HepG2 (cell line): ENCODE results near the gene ADAM15. TPM values are rescaled to one million over a fixed set of nuclear protein-coding genes. Genes with fewer than 3 reads are reported as not detected.

Experiments used
- BRD4 ChIP-seq: sonication (generic); formaldehyde crosslinking; IDR thresholded peaks from 2 replicates; pipeline ENCODE4 v1.4.0; 2020; ENCODE audit warnings: missing genetic modification reagents
- FOXJ3 ChIP-seq: sonication (generic); formaldehyde crosslinking; IDR thresholded peaks from 2 replicates; pipeline ENCODE4 v1.4.0; 2020; ENCODE audit warnings: missing genetic modification reagents, mild to moderate bottlenecking, borderline replicate concordance
- HNRNPH1 ChIP-seq: fragments of 200-400 bp; formaldehyde crosslinking; optimal IDR thresholded peaks from 2 replicates; pipeline ENCODE3; 2017; ENCODE audit warnings: mild to moderate bottlenecking, low read depth, low read length
- HNRNPLL ChIP-seq: fragments of 200-400 bp; formaldehyde crosslinking; IDR thresholded peaks from 2 replicates; pipeline ENCODE4 v1.6.1; 2017; ENCODE audit warnings: mild to moderate bottlenecking, low read depth, low read length; ENCODE audit not compliant: poor library complexity, severe bottlenecking
- JUNB ChIP-seq: sonication (generic); formaldehyde crosslinking; IDR thresholded peaks from 2 replicates; pipeline ENCODE4 v1.8.0; 2022; ENCODE audit warnings: missing genetic modification reagents, mild to moderate bottlenecking, borderline replicate concordance
- KAT7 ChIP-seq: IDR thresholded peaks from 2 replicates; pipeline ENCODE4 v1.6.1; 2018; ENCODE audit warnings: borderline replicate concordance, missing compliant biosample characterization
- KDM3A ChIP-seq: IDR thresholded peaks from 2 replicates; pipeline ENCODE4 v1.6.1; 2018; ENCODE audit warnings: low read depth, missing compliant biosample characterization
- KMT2A ChIP-seq: sonication (generic); formaldehyde crosslinking; IDR thresholded peaks from 2 replicates; pipeline ENCODE4 v1.4.0; 2020; ENCODE audit warnings: missing genetic modification reagents
- MED8 ChIP-seq: sonication (generic); formaldehyde crosslinking; IDR thresholded peaks from 2 replicates; pipeline ENCODE4 v1.8.1; 2023; ENCODE audit warnings: mild to moderate bottlenecking, missing genetic modification reagents; ENCODE audit not compliant: insufficient replicate concordance
- NFKBIZ ChIP-seq: IDR thresholded peaks from 2 replicates; pipeline ENCODE4 v1.6.1; 2018; ENCODE audit warnings: missing genetic modification reagents, missing compliant biosample characterization
- SMC3 ChIP-seq: IDR thresholded peaks from 2 replicates; pipeline ENCODE4 v1.6.1; 2011; ENCODE audit warnings: low read length, improper control_type of control experiment
- XRCC5 ChIP-seq: fragments of 200-400 bp; formaldehyde crosslinking; optimal IDR thresholded peaks from 2 replicates; pipeline ENCODE3; 2017; ENCODE audit warnings: mild to moderate bottlenecking, low read length
- ZBTB7B ChIP-seq: sonication (generic); formaldehyde crosslinking; IDR thresholded peaks from 2 replicates; pipeline ENCODE4 v1.4.0; 2020; ENCODE audit warnings: missing genetic modification reagents
- ZNF34 ChIP-seq: sonication (generic); formaldehyde crosslinking; IDR thresholded peaks from 2 replicates; pipeline ENCODE4 v1.4.0; 2020; ENCODE audit warnings: mild to moderate bottlenecking, missing genetic modification reagents, borderline replicate concordance
- ZNF607 ChIP-seq: sonication (generic); formaldehyde crosslinking; IDR thresholded peaks from 2 replicates; pipeline ENCODE4 v1.5.1; 2020; ENCODE audit warnings: missing genetic modification reagents, mild to moderate bottlenecking, borderline replicate concordance
- ZNF768 ChIP-seq: sonication (generic); formaldehyde crosslinking; IDR thresholded peaks from 2 replicates; pipeline ENCODE4 v1.4.0; 2020; ENCODE audit warnings: missing genetic modification reagents
- ZZZ3 ChIP-seq: sonication (generic); formaldehyde crosslinking; IDR thresholded peaks from 2 replicates; pipeline ENCODE4 v1.4.0; 2020; ENCODE audit warnings: missing genetic modification reagents, mild to moderate bottlenecking, borderline replicate concordance
- polyA plus RNA-seq, 8 experiments: library from polyadenylated mRNA; depleted of rRNA in 3 of 8; stranded (reverse) in 7 of 8; unstranded in 1 of 8; fragments of >200 nt; fragmentation: Illumina TruSeq in 4 of 8; extraction: Trizol in 4 of 8; gene quantifications; 2 replicates each; pipeline versions ENCODE4 v1.2.1 to v1.2.3, GENCODE V29; 2011 to 2016; ENCODE audit warnings: low read depth in 4 of 8, missing spikeins in 1 of 8, mixed read lengths in 1 of 8; ENCODE audit not compliant: insufficient read depth in 1 of 8
- total RNA-seq, 5 experiments: library from RNA; depleted of rRNA; stranded (reverse); fragments of >200 nt; fragmentation: Illumina TruSeq; extraction: Trizol; gene quantifications; 2 replicates each; pipeline ENCODE4 v1.2.3, GENCODE V29; 2016; ENCODE audit warnings: low read depth in 1 of 5
- TF ChIP-seq, protein P1 (sequence below): sonication (generic); formaldehyde crosslinking; IDR thresholded peaks from 2 replicates; pipeline ENCODE4 v1.8.0; 2022; ENCODE audit warnings: missing genetic modification reagents, mild to moderate bottlenecking, inconsistent platforms, borderline replicate concordance
- TF ChIP-seq, protein P2 (sequence below): sonication (generic); formaldehyde crosslinking; IDR thresholded peaks from 2 replicates; pipeline ENCODE4 v1.8.0; 2022; ENCODE audit warnings: missing genetic modification reagents, mild to moderate bottlenecking, borderline replicate concordance
- TF ChIP-seq, protein P3 (sequence below): sonication (generic); formaldehyde crosslinking; IDR thresholded peaks from 2 replicates; pipeline ENCODE4 v1.5.0; 2020; ENCODE audit warnings: missing genetic modification reagents, mild to moderate bottlenecking, borderline replicate concordance
- TF ChIP-seq, protein P4 (sequence below): sonication (generic); formaldehyde crosslinking; conservative IDR thresholded peaks from 2 replicates; pipeline ENCODE4 v1.8.0; 2022; ENCODE audit warnings: missing genetic modification reagents
- TF ChIP-seq, protein P5 (sequence below): sonication (generic); formaldehyde crosslinking; IDR thresholded peaks from 2 replicates; pipeline ENCODE4 v1.8.0; 2022; ENCODE audit warnings: mild to moderate bottlenecking, missing genetic modification reagents; ENCODE audit not compliant: insufficient replicate concordance

ADAM15 gene
- total and polyA plus RNA-seq, 2 of the 13 experiments (the other 11 are each of a cell fraction or from before 2014, with no cell fraction given): 17.9 to 25.6 TPM

DNA sequence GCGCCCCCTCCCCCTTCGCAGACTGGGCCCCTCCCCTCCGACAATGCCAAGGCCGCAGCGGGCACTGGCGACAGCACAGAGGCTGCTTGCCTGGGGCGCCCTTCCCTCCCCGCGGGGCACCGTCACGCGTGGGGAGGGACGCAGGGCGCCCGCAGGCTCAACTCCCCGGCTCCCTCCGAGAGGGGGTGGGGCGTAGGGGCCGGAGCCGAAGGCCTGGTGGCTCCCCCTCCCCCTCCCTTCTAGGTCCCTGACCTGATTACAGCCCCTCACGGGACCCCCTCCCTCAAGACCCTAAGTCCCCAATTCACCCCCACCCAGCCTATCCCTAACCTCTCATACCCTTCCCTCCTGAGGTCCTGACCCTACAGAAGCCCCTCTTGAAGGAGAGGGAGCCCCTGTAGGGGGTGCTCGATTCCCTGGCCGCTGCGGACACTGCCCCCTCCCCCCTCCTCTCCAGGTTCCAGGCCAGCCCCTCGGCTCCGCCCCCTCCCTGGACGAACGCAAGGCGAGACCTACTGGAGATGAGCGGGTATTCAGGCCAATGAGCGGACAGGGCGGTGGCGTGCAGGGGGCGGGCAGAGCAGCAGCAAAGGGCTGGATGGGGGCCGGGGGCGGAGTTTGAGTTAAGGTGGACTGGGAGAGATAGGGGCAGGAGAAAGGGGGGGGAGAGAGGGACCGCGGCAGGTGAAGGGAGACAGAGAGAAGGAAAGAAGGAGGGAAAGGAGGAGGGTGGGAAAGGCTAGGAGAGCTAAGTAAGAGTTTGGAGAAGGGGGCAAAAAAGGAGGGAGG is 49.2 kb upstream of the ADAM15 start (continued):
- TF ChIP-seq MED8 (CRISPR knock-in tag) (no peak), KMT2A (CRISPR knock-in tag) (no peak), BRD4 (peak; percentile 68; the same call in 1 of the 2 replicates), JUNB (CRISPR knock-in tag) (no peak), ZZZ3 (CRISPR knock-in tag) (no peak), ZNF34 (CRISPR knock-in tag) (no peak), ZNF768 (CRISPR knock-in tag) (no peak), ZBTB7B (CRISPR knock-in tag) (no peak), KDM3A (CRISPR knock-in tag) (0 out of 2 replicates have a peak, but pooled peaks have one; percentile 25), HNRNPH1 (no peak), XRCC5 (no peak), NFKBIZ (no peak), KAT7 (CRISPR knock-in tag) (no peak), SMC3 (no peak), HNRNPLL (peak; percentile 58), FOXJ3 (CRISPR knock-in tag) (no peak), ZNF607 (CRISPR knock-in tag) (0 out of 2 replicates have a peak, but pooled peaks have one; percentile 16)
- TF ChIP-seq, protein P1, sequence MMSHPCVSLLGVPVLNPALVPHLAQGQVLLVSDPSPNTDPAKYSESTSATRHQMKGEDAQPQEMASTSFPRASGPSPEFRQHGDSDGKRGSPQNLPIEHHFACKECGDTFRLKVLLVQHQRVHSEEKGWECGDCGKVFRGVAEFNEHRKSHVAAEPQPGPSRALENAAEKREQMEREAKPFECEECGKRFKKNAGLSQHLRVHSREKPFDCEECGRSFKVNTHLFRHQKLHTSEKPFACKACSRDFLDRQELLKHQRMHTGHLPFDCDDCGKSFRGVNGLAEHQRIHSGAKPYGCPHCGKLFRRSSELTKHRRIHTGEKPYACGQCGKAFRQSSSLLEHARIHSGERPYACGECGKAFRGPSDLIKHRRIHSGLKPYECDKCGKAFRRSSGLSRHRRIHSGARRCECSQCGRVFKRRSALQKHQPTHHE (CRISPR knock-in tag): no peak
- TF ChIP-seq, protein P2, sequence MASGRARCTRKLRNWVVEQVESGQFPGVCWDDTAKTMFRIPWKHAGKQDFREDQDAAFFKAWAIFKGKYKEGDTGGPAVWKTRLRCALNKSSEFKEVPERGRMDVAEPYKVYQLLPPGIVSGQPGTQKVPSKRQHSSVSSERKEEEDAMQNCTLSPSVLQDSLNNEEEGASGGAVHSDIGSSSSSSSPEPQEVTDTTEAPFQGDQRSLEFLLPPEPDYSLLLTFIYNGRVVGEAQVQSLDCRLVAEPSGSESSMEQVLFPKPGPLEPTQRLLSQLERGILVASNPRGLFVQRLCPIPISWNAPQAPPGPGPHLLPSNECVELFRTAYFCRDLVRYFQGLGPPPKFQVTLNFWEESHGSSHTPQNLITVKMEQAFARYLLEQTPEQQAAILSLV: no peak
- TF ChIP-seq, protein P3, sequence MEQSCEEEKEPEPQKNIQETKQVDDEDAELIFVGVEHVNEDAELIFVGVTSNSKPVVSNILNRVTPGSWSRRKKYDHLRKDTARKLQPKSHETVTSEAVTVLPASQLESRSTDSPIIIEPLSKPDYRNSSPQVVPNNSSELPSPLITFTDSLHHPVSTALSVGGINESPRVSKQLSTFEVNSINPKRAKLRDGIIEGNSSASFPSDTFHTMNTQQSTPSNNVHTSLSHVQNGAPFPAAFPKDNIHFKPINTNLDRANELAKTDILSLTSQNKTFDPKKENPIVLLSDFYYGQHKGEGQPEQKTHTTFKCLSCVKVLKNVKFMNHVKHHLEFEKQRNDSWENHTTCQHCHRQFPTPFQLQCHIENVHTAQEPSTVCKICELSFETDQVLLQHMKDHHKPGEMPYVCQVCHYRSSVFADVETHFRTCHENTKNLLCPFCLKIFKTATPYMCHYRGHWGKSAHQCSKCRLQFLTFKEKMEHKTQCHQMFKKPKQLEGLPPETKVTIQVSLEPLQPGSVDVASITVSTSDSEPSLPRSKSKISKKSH: no peak
- TF ChIP-seq, protein P4, sequence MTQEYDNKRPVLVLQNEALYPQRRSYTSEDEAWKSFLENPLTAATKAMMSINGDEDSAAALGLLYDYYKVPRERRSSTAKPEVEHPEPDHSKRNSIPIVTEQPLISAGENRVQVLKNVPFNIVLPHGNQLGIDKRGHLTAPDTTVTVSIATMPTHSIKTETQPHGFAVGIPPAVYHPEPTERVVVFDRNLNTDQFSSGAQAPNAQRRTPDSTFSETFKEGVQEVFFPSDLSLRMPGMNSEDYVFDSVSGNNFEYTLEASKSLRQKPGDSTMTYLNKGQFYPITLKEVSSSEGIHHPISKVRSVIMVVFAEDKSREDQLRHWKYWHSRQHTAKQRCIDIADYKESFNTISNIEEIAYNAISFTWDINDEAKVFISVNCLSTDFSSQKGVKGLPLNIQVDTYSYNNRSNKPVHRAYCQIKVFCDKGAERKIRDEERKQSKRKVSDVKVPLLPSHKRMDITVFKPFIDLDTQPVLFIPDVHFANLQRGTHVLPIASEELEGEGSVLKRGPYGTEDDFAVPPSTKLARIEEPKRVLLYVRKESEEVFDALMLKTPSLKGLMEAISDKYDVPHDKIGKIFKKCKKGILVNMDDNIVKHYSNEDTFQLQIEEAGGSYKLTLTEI (CRISPR knock-in tag): no peak
- TF ChIP-seq, protein P5, sequence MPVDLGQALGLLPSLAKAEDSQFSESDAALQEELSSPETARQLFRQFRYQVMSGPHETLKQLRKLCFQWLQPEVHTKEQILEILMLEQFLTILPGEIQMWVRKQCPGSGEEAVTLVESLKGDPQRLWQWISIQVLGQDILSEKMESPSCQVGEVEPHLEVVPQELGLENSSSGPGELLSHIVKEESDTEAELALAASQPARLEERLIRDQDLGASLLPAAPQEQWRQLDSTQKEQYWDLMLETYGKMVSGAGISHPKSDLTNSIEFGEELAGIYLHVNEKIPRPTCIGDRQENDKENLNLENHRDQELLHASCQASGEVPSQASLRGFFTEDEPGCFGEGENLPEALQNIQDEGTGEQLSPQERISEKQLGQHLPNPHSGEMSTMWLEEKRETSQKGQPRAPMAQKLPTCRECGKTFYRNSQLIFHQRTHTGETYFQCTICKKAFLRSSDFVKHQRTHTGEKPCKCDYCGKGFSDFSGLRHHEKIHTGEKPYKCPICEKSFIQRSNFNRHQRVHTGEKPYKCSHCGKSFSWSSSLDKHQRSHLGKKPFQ (CRISPR knock-in tag): no peak
